Liver (tissue), 9 donors: Measurements from ENCODE around the gene CTNNBL1. TPM values are rescaled to one million over a fixed set of nuclear protein-coding genes. Genes with fewer than 3 reads are reported as not detected.

ENCODE experiments used
- DNase-seq: peaks from one replicate; pipeline ENCODE4 v3.0.0-alpha.2; 2017; ENCODE audit warnings: low spot score
- H3K27ac ChIP-seq, 2 donors: one replicate each; pipeline ENCODE4 v1.7.0; 2013; ENCODE audit warnings: inconsistent platforms in 2 of 2, low read length in 2 of 2, control low read depth in 1 of 2, low read depth in 1 of 2, mild to moderate bottlenecking in 1 of 2
- H3K27me3 ChIP-seq, 4 donors: one replicate each; pipeline versions ENCODE4 v1.6.1 to v1.7.0; 2013; ENCODE audit warnings: low read length in 3 of 4, inconsistent platforms in 1 of 4, mild to moderate bottlenecking in 1 of 4, moderate library complexity in 1 of 4; ENCODE audit not compliant: control insufficient read depth in 4 of 4, insufficient read depth in 4 of 4
- H3K36me3 ChIP-seq, 4 donors: one replicate each; pipeline versions ENCODE4 v1.6.1 to v1.7.0; 2013; ENCODE audit warnings: low read length in 3 of 4, mild to moderate bottlenecking in 3 of 4, low read depth in 1 of 4, moderate library complexity in 1 of 4; ENCODE audit not compliant: control insufficient read depth in 4 of 4, insufficient read depth in 3 of 4
- H3K4me1 ChIP-seq, 4 donors: one replicate each; pipeline versions ENCODE4 v1.6.1 to v1.7.0; 2013; ENCODE audit warnings: low read length in 3 of 4, mild to moderate bottlenecking in 3 of 4, moderate library complexity in 1 of 4; ENCODE audit not compliant: control insufficient read depth in 4 of 4, insufficient read depth in 4 of 4
- H3K4me3 ChIP-seq, 3 donors: one replicate each; pipeline versions ENCODE4 v1.6.1 to v1.7.0; 2013; ENCODE audit warnings: low read length in 3 of 3, control low read depth in 1 of 3, low read depth in 1 of 3, mild to moderate bottlenecking in 1 of 3
- H3K9ac ChIP-seq, 2 donors: one replicate each; pipeline ENCODE4 v1.7.0; 2013; ENCODE audit warnings: low read length in 2 of 2, mild to moderate bottlenecking in 2 of 2, moderate library complexity in 2 of 2, control low read depth in 1 of 2, low read depth in 1 of 2
- H3K9me3 ChIP-seq, 4 donors: one replicate each; pipeline versions ENCODE4 v1.6.1 to v1.7.0; 2013; ENCODE audit warnings: low read length in 3 of 4; ENCODE audit not compliant: control insufficient read depth in 4 of 4
- ATF3 ChIP-seq: IDR thresholded peaks from 2 replicates; pipeline ENCODE4 v1.6.1; 2016; ENCODE audit warnings: antibody characterized with exemption
- EGR1 ChIP-seq, 2 donors: IDR thresholded peaks; 2 replicates each; pipeline ENCODE4 v1.6.1; 2016 to 2018; ENCODE audit warnings: antibody characterized with exemption in 2 of 2, low read depth in 2 of 2
- FOXA1 ChIP-seq: IDR thresholded peaks from 2 replicates; pipeline ENCODE4 v1.6.1; 2016; ENCODE audit warnings: antibody characterized with exemption
- FOXA2 ChIP-seq: IDR thresholded peaks from 2 replicates; pipeline ENCODE4 v1.6.1; 2016; ENCODE audit warnings: antibody characterized with exemption
- GABPA ChIP-seq, 2 donors: IDR thresholded peaks in 1 of 2; conservative IDR thresholded peaks in 1 of 2; 2 replicates each; pipeline ENCODE4 v1.6.1; 2016; ENCODE audit warnings: antibody characterized with exemption in 2 of 2, mild to moderate bottlenecking in 1 of 2, moderate library complexity in 1 of 2
- HNF4A ChIP-seq, 2 donors: conservative IDR thresholded peaks; 2 replicates each; pipeline ENCODE4 v1.6.1; 2016; ENCODE audit warnings: antibody characterized with exemption in 2 of 2, mild to moderate bottlenecking in 2 of 2
- HNF4G ChIP-seq: IDR thresholded peaks from 2 replicates; pipeline ENCODE4 v1.6.1; 2016; ENCODE audit warnings: antibody characterized with exemption
- JUND ChIP-seq, 2 donors: IDR thresholded peaks; 2 replicates each; pipeline ENCODE4 v1.6.1; 2016; ENCODE audit warnings: antibody characterized with exemption in 2 of 2
- MAX ChIP-seq: IDR thresholded peaks from 2 replicates; pipeline ENCODE4 v1.6.1; 2016; ENCODE audit warnings: antibody characterized with exemption
- NR2F2 ChIP-seq: IDR thresholded peaks from 2 replicates; pipeline ENCODE4 v1.6.1; 2016; ENCODE audit warnings: antibody characterized with exemption
- RAD21 ChIP-seq, 2 donors: IDR thresholded peaks; 2 replicates each; pipeline ENCODE4 v1.6.1; 2016; ENCODE audit warnings: antibody characterized with exemption in 2 of 2, mild to moderate bottlenecking in 2 of 2
- REST ChIP-seq: IDR thresholded peaks from 2 replicates; pipeline ENCODE4 v1.6.1; 2016; ENCODE audit warnings: antibody characterized with exemption, mild to moderate bottlenecking
- RXRA ChIP-seq, 2 donors: IDR thresholded peaks; 2 replicates each; pipeline ENCODE4 v1.6.1; 2017 to 2018; ENCODE audit warnings: antibody characterized with exemption in 2 of 2, mild to moderate bottlenecking in 1 of 2
- SP1 ChIP-seq: IDR thresholded peaks from 2 replicates; pipeline ENCODE4 v1.6.1; 2018; ENCODE audit warnings: antibody characterized with exemption, mild to moderate bottlenecking
- TAF1 ChIP-seq: conservative IDR thresholded peaks from 2 replicates; pipeline ENCODE4 v1.6.1; 2016; ENCODE audit warnings: antibody characterized with exemption, mild to moderate bottlenecking
- YY1 ChIP-seq: IDR thresholded peaks from 2 replicates; pipeline ENCODE4 v1.6.1; 2016; ENCODE audit warnings: antibody characterized with exemption, mild to moderate bottlenecking
- ZBTB33 ChIP-seq: IDR thresholded peaks from 2 replicates; pipeline ENCODE4 v1.6.1; 2016; ENCODE audit warnings: antibody characterized with exemption
- WGBS: extraction: QIAGEN DNeasy Blood & Tissue Kit; methylation state at CpG from one replicate; pipeline ENCODE4 v1.1.7; 2013; 5-methylcytosine and 5-hydroxymethylcytosine counted together
- polyA plus RNA-seq, 2 donors: library from polyadenylated mRNA; stranded (reverse) in 1 of 2; unstranded in 1 of 2; fragments of 200-250 nt in 1 of 2; fragments of >200 nt in 1 of 2; fragmentation: Nextera tagmentation in 1 of 2; extraction: Ambion mirVana in 1 of 2; gene quantifications; one replicate each; pipeline versions ENCODE4 v1.2.1 to v1.2.3, GENCODE V29; 2013 to 2015
- total RNA-seq, 2 donors: library from RNA; depleted of rRNA; stranded (reverse); fragments of >200 nt; gene quantifications; one replicate each; pipeline ENCODE4 v1.2.3, GENCODE V29; 2014
- TF ChIP-seq, protein P1 (sequence below): fragments of 150-350 bp; IDR thresholded peaks from 2 replicates; pipeline ENCODE4 v1.5.1; 2017; ENCODE audit warnings: improper control_type of control experiment, low read depth, low read length; ENCODE audit not compliant: missing input control
- donor health status: healthy.
- donor health status: healthy.
- donor health status: healthy.
- donor health status: healthy.
- donor health status: healthy.

The CTNNBL1 gene, protein sequence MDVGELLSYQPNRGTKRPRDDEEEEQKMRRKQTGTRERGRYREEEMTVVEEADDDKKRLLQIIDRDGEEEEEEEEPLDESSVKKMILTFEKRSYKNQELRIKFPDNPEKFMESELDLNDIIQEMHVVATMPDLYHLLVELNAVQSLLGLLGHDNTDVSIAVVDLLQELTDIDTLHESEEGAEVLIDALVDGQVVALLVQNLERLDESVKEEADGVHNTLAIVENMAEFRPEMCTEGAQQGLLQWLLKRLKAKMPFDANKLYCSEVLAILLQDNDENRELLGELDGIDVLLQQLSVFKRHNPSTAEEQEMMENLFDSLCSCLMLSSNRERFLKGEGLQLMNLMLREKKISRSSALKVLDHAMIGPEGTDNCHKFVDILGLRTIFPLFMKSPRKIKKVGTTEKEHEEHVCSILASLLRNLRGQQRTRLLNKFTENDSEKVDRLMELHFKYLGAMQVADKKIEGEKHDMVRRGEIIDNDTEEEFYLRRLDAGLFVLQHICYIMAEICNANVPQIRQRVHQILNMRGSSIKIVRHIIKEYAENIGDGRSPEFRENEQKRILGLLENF
- 10 to 100 TPM; 19.5 to 21.2 TPM for total RNA-seq
- 10 to 100 TPM; 18.3 to 25.4 TPM for polyA plus RNA-seq

- peak; percentile 76 for TF ChIP-seq REST
- TF ChIP-seq HNF4A (conservative IDR thresholded peaks at IDR 0.05): peak; percentile 20 to 46
- peak; percentile 70 for TF ChIP-seq SP1
- TF ChIP-seq RAD21 (IDR thresholded peaks at IDR 0.05): peak; percentile 24 to 60
- TF ChIP-seq, protein P1, sequence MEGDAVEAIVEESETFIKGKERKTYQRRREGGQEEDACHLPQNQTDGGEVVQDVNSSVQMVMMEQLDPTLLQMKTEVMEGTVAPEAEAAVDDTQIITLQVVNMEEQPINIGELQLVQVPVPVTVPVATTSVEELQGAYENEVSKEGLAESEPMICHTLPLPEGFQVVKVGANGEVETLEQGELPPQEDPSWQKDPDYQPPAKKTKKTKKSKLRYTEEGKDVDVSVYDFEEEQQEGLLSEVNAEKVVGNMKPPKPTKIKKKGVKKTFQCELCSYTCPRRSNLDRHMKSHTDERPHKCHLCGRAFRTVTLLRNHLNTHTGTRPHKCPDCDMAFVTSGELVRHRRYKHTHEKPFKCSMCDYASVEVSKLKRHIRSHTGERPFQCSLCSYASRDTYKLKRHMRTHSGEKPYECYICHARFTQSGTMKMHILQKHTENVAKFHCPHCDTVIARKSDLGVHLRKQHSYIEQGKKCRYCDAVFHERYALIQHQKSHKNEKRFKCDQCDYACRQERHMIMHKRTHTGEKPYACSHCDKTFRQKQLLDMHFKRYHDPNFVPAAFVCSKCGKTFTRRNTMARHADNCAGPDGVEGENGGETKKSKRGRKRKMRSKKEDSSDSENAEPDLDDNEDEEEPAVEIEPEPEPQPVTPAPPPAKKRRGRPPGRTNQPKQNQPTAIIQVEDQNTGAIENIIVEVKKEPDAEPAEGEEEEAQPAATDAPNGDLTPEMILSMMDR: no peak
- no peak for TF ChIP-seq FOXA2
- no peak for TF ChIP-seq JUND (IDR thresholded peaks at IDR 0.05)
- peak in 1 of 2 donors; percentile 84 for TF ChIP-seq GABPA (IDR thresholded peaks at IDR 0.05 in 1 of 2, conservative IDR thresholded peaks at IDR 0.05 in 1 of 2)
- TF ChIP-seq ATF3: no peak
- TF ChIP-seq ZBTB33: peak; percentile 87
- no peak for TF ChIP-seq NR2F2
- TF ChIP-seq RXRA (IDR thresholded peaks at IDR 0.05): peak in 1 of 2 donors; percentile 44
- TF ChIP-seq TAF1: peak; percentile 76
- no peak for TF ChIP-seq MAX
- peak; percentile 89 for TF ChIP-seq YY1
- peak; percentile 49 to 80 for TF ChIP-seq EGR1 (IDR thresholded peaks at IDR 0.05; ENCODE audit: low read depth in 2 of 2)
- TF ChIP-seq HNF4G: no peak
- no peak for TF ChIP-seq FOXA1
- peak within 1 kb of the TSS; percentile 79 to 96 (median 93) for H3K4me3 ChIP-seq
- H3K27ac ChIP-seq: peak within 1 kb of the TSS; percentile 63 to 78
- H3K9me3 ChIP-seq: no peaks in the 10 kb centered on the region
- H3K9ac ChIP-seq: peak within 1 kb of the TSS; percentile 63 to 72
- peaks cover 0 to 28% (median 23%) of the 10 kb centered on the region in 4 donors for H3K4me1 ChIP-seq
- H3K36me3 ChIP-seq: peaks cover 0 to 2% (median 0%) of the 10 kb centered on the region in 4 donors
- no peaks in the 10 kb centered on the region for H3K27me3 ChIP-seq
- DNase-seq: peak; percentile 97
- WGBS: 1% methylated on average over 54 of the region's 54 CpGs
These were observed at the start of gene CTNNBL1 for GRCh38 chr20:37693635-37694626. TSS of gene CTNNBL1 (plus strand) at chr20:37694030. CDS start at chr20:37694123, 93 bp downstream.
